ENCODE data around the gene UBXN1.

GRCh38 chr11:62716816-62717215 is 37.9 kb upstream of the UBXN1 start:
- TF ChIP-seq CTCF (IDR thresholded peaks at IDR 0.05) = no peak
- TF ChIP-seq POLR2A (IDR thresholded peaks at IDR 0.05) = no peak
- no peak for TF ChIP-seq POLR2AphosphoS5 (IDR thresholded peaks at IDR 0.05)
